ENCODE measurements around the gene SYT11. TPM values are rescaled to one million over a fixed set of nuclear protein-coding genes. Genes with fewer than 3 reads are reported as not detected.

The SYT11 gene
- total and polyA plus RNA-seq, 2 of the 8 experiments (the other 6 are each of a cell fraction or from before 2014, with no cell fraction given): 7.2 to 9.6 TPM

DNA sequence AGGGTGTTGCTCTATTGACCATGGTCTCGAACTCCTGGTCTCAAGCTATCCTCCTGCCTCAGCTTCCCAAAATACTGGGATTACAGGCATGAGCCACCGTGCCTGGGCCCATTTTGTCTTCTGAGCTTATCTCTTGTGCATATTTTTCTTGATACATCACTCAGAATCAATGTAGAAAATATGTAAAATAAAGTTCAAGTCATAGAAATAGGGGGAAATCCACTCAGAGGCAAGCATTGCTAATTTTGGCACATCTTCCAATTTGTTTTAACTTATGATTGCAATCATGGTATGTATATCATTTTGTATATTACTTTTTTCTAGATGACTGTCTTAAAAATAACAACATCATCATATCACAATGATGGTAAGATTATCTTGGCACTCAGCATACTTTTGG is 30.2 kb downstream of the SYT11 start:
- no peak overlapping the region for H3K4me2 ChIP-seq (ENCODE audit: insufficient read depth in 1 of 2, low read depth in 2 of 2, low read length in 2 of 2)

More for the DNA sequence above, 30.2 kb downstream of the SYT11 start:
- Histone ChIP-seq H3K9ac (replicated peaks in 1 of 4; ENCODE audit: extremely low read depth in 1 of 4, low read depth in 3 of 4, low read length in 3 of 4) (no peak overlapping the region), H2AFZ (ENCODE audit: low read length) (no peak overlapping the region), H3K56ac (replicated peaks; ENCODE audit: insufficient read length, low read depth, low read length) (no peak overlapping the region), H2BK12ac (ENCODE audit: low read depth, low read length) (no peak overlapping the region), H3K4me1 (replicated peaks in 1 of 4; ENCODE audit: control insufficient read depth in 3 of 4, insufficient read depth in 4 of 4, low read length in 3 of 4) (no peaks in the 10 kb centered on the region), H3K9me3 (ENCODE audit: insufficient read depth in 2 of 2, low read depth in 1 of 2, low read length in 1 of 2) (no peaks in the 10 kb centered on the region), H3K27ac (ENCODE audit: low read depth, low read length) (no peak overlapping the region), H4K20me1 (replicated peaks in 1 of 2; ENCODE audit: control insufficient read depth in 1 of 2, insufficient read depth in 2 of 2, low read length in 2 of 2) (no peaks in the 10 kb centered on the region), H3K18ac (ENCODE audit: extremely low read depth, low read length) (no peak overlapping the region), H3K14ac (ENCODE audit: insufficient read length) (no peak overlapping the region), H4K8ac (ENCODE audit: extremely low read depth, insufficient read depth, low read length) (no peak overlapping the region), H3K23ac (ENCODE audit: insufficient read length) (no peak overlapping the region), H4K5ac (ENCODE audit: insufficient read length, low read depth, low read length) (no peak overlapping the region), H4K91ac (replicated peaks; ENCODE audit: insufficient read length, low read length) (no peak overlapping the region), H2BK5ac (ENCODE audit: low read depth, low read length) (no peak overlapping the region), H2AK5ac (ENCODE audit: low read depth, low read length) (no peak overlapping the region), H3K4ac (replicated peaks; ENCODE audit: insufficient read length, low read depth, low read length) (no peak overlapping the region), H3K36me3 (ENCODE audit: control insufficient read depth in 2 of 4, insufficient read depth in 4 of 4, low read length in 3 of 4) (no peaks in the 10 kb centered on the region), H3K79me2 (ENCODE audit: control insufficient read depth in 1 of 2, insufficient read depth in 2 of 2, low read length in 2 of 2) (no peaks in the 10 kb centered on the region), H3K79me1 (ENCODE audit: low read depth, low read length) (no peaks in the 10 kb centered on the region), H3K23me2 (ENCODE audit: low read depth, low read length) (no peaks in the 10 kb centered on the region), H2BK15ac (ENCODE audit: low read length) (no peak overlapping the region), H3K27me3 (replicated peaks in 1 of 4; ENCODE audit: control insufficient read depth in 3 of 4, extremely low read depth in 1 of 4, insufficient read depth in 3 of 4, low read length in 3 of 4) (no peaks in the 10 kb centered on the region), H2BK120ac (replicated peaks; ENCODE audit: low read depth, low read length) (no peak overlapping the region), H3K4me3 (ENCODE audit: extremely low read depth in 1 of 4, insufficient read depth in 2 of 4, low read depth in 3 of 4, low read length in 4 of 4) (no peak overlapping the region), H2BK20ac (ENCODE audit: low read length) (no peak overlapping the region)
- ChIA-PET POLR2A (ENCODE audit: partially characterized antibody) (interaction anchor here (2.2 kb wide), 1 partner anchor 29 kb away, joined by 6 read pairs; the partner anchor contains the start of gene SYT11), CTCF (ENCODE audit: partially characterized antibody) (interaction anchor here (0.7 to 0.8 kb wide), 2 partner anchors 11 to 55 kb away, joined by 3 to 4 read pairs; no protein-coding TSS in a partner anchor)
- 91% methylated on average over 2 of the region's 2 CpGs; no CpG with 5 or more reads in 1 of the 2 experiments for WGBS, 2 experiments (ENCODE audit: extremely low coverage in 1 of 2, insufficient coverage in 1 of 2, insufficient read length in 1 of 2, insufficient replicate concordance in 2 of 2, low coverage in 1 of 2, low lambda C conversion rate in 2 of 2, missing lambda C conversion rate in 1 of 2)
- FAIRE-seq (no peak), DNase-seq (ENCODE audit: low read depth in 1 of 2, low spot score in 2 of 2) (no peak)
- no peak for TF ChIP-seq KDM1A (IDR thresholded peaks at IDR 0.05; ENCODE audit: borderline replicate concordance, low read length)
- TF ChIP-seq JUND (IDR thresholded peaks at IDR 0.05; ENCODE audit: low read length): no peak
- no peak for TF ChIP-seq SAP30 (IDR thresholded peaks at IDR 0.05; ENCODE audit: insufficient read depth, insufficient replicate concordance, low read length)
- no peak for TF ChIP-seq TAF1 (IDR thresholded peaks at IDR 0.05; ENCODE audit: low read depth, low read length)
- no peak for TF ChIP-seq SP2 (IDR thresholded peaks at IDR 0.05; ENCODE audit: low read length)
- TF ChIP-seq ASH2L (IDR thresholded peaks at IDR 0.05; ENCODE audit: low read length): no peak
- TF ChIP-seq HDAC2 (IDR thresholded peaks at IDR 0.05; ENCODE audit: borderline replicate concordance in 1 of 2, low read depth in 2 of 2, low read length in 2 of 2): no peak
- no peak for TF ChIP-seq RXRA (IDR thresholded peaks at IDR 0.05; ENCODE audit: insufficient read depth, low read depth, low read length)
